Fibroblast of the conjunctiva (primary cell): ENCODE measurements around the gene TMEM132D.
"Not testable (repeated sequence)": the region's sequence is repeated elsewhere in the genome, so short reads cannot be mapped to it uniquely, and the experiment has no call there.

Experiments used
- DNase-seq: peaks from one replicate; pipeline ENCODE4 v3.0.0-alpha.2; 2010; ENCODE audit warnings: low read depth

TMEM132D gene

GRCh38 chr12:129234209-129234608 lies 669.6 kb downstream of the TMEM132D start:
- DNase-seq = no peak

GRCh38 chr12:129231491-129231890 lies 672.3 kb downstream of the TMEM132D start:
- no peak for DNase-seq

- DNase-seq = no peak
These were observed 672.8 kb downstream of the TMEM132D start for GRCh38 chr12:129230995-129231394.

GRCh38 chr12:129226851-129227250 lies 677.0 kb downstream of the TMEM132D start:
- DNase-seq = no peak

- DNase-seq = no peak
These were observed 677.8 kb downstream of the TMEM132D start for GRCh38 chr12:129226005-129226404.

- DNase-seq = no peak
These were observed 688.3 kb downstream of the TMEM132D start for GRCh38 chr12:129215556-129215955.

GRCh38 chr12:129213551-129213950 lies 690.3 kb downstream of the TMEM132D start:
- no peak for DNase-seq

- no peak for DNase-seq
These were observed 691.8 kb downstream of the TMEM132D start for GRCh38 chr12:129211862-129212630.

- no peak for DNase-seq
These were observed 695.3 kb downstream of the TMEM132D start for GRCh38 chr12:129208566-129208965.

GRCh38 chr12:129207084-129207483 lies 696.7 kb downstream of the TMEM132D start:
- DNase-seq = no peak

- no peak for DNase-seq
These were observed 700.4 kb downstream of the TMEM132D start for GRCh38 chr12:129203456-129203855.

GRCh38 chr12:129202109-129202814 lies 701.6 kb downstream of the TMEM132D start:
- DNase-seq = no peak

GRCh38 chr12:129201029-129201428 lies 702.8 kb downstream of the TMEM132D start:
- DNase-seq = no peak

- DNase-seq = no peak
These were observed 703.2 kb downstream of the TMEM132D start for GRCh38 chr12:129200576-129200975.

GRCh38 chr12:129196927-129197326 lies 706.9 kb downstream of the TMEM132D start:
- no peak for DNase-seq

GRCh38 chr12:129195081-129195480 lies 708.7 kb downstream of the TMEM132D start:
- DNase-seq = no peak

GRCh38 chr12:129193263-129193871 lies 710.5 kb downstream of the TMEM132D start:
- DNase-seq = no peak

GRCh38 chr12:129190827-129191226 lies 713.0 kb downstream of the TMEM132D start:
- no peak for DNase-seq

GRCh38 chr12:129189879-129190278 lies 713.9 kb downstream of the TMEM132D start:
- DNase-seq = not testable (repeated sequence)

- DNase-seq = no peak
These were observed 716.9 kb downstream of the TMEM132D start for GRCh38 chr12:129186952-129187351.

GRCh38 chr12:129185855-129186254 lies 718.0 kb downstream of the TMEM132D start:
- no peak for DNase-seq

- DNase-seq = no peak
These were observed 719.5 kb downstream of the TMEM132D start for GRCh38 chr12:129184127-129184928.
